ENCODE measurements around the gene STMND1. TPM values are rescaled to one million over a fixed set of nuclear protein-coding genes. Genes with fewer than 3 reads are reported as not detected.
"Not testable (repeated sequence)": the region's sequence is repeated elsewhere in the genome, so short reads cannot be mapped to it uniquely, and the experiment has no call there.

The STMND1 gene
- total RNA-seq, 1 donor from 2014 or later = not detected

DNA sequence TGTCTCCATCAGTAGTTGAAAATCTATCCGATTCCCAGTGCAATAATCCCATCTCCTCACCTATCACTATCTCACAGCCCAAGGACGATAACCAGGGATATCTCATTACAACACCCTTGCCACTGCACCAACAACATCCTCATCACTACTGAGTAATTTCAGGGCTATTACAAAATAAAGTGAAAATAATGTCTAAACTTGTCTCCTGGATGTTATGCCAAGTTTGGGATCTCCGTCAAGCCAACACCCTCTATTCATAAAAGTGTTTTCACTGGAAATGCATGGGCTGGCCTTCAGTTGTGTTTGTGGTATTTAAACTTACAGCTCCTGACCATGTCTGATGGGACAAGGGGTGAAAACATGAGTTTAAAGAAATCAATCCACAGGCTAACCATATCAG is 42.0 kb upstream of the STMND1 start:
- H3K4me3 Mint-ChIP-seq (ENCODE audit: unreplicated experiment) = no peak overlapping the region
- H3K4me1 Mint-ChIP-seq (ENCODE audit: low read depth, unreplicated experiment) = no peaks in the 10 kb centered on the region
- no peak overlapping the region for H3K27ac Mint-ChIP-seq (ENCODE audit: unreplicated experiment)
- DNase-seq = no peak
- H3K36me3 Mint-ChIP-seq (ENCODE audit: unreplicated experiment) = no peaks in the 10 kb centered on the region
- H3K27me3 Mint-ChIP-seq (ENCODE audit: unreplicated experiment) = no peaks in the 10 kb centered on the region
- H3K9me3 Mint-ChIP-seq (ENCODE audit: unreplicated experiment) = no peaks in the 10 kb centered on the region
- TF ChIP-seq, protein P1, sequence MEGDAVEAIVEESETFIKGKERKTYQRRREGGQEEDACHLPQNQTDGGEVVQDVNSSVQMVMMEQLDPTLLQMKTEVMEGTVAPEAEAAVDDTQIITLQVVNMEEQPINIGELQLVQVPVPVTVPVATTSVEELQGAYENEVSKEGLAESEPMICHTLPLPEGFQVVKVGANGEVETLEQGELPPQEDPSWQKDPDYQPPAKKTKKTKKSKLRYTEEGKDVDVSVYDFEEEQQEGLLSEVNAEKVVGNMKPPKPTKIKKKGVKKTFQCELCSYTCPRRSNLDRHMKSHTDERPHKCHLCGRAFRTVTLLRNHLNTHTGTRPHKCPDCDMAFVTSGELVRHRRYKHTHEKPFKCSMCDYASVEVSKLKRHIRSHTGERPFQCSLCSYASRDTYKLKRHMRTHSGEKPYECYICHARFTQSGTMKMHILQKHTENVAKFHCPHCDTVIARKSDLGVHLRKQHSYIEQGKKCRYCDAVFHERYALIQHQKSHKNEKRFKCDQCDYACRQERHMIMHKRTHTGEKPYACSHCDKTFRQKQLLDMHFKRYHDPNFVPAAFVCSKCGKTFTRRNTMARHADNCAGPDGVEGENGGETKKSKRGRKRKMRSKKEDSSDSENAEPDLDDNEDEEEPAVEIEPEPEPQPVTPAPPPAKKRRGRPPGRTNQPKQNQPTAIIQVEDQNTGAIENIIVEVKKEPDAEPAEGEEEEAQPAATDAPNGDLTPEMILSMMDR (IDR thresholded peaks at IDR 0.05; ENCODE audit: partially characterized antibody, unreplicated experiment) = no peak

DNA sequence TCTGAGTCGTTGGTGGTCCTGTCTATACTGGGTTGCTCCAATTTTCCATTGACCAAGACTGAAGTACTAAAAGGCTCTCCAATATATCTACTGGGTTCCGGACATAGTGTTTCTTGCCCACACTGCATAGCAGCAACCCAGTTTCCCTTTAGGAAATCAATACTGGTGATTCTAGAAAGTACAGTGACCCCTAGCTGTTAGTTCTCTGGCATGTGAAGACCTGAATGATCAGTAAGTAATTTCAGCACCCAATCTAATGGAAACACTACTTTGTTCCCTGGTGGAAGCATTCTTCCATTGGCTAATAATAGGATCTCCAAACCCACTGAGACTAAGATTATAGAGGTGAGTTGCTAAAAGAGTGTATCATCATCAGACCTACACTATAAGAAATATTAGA is 40.8 kb upstream of the STMND1 start:
- H3K36me3 Mint-ChIP-seq (ENCODE audit: unreplicated experiment) = no peaks in the 10 kb centered on the region

DNA sequence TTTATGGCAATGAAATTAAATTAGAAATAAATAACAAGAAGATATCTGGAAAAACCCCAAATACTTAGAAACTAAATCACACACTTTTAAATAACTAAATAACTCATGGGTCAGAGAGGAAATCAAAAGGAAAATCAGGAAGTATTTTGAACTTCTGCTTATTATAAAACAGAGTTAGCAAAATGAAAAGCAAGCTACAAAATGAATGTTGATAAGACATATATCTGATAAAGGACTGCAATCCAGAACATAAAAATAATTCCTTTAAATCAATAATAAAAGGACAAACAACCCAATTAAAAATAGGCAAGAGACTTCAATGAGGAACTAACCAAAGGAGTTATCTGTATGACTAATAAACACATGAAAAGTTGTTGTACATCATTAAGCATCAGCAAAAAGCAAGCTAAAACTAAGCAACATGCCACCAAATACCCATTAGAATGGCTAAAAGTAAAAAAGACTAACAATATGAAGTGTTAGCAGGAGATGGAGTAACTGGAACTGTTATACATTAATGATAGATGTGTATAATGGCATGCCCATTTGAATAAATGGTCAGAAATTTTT is 38.9 kb upstream of the STMND1 start:
- Mint-ChIP-seq H3K9me3 (ENCODE audit: unreplicated experiment) (no peaks in the 10 kb centered on the region), H3K36me3 (ENCODE audit: unreplicated experiment) (no peaks in the 10 kb centered on the region), H3K4me1 (ENCODE audit: low read depth, unreplicated experiment) (no peaks in the 10 kb centered on the region), H3K27ac (ENCODE audit: unreplicated experiment) (no peak overlapping the region), H3K4me3 (ENCODE audit: unreplicated experiment) (no peak overlapping the region), H3K27me3 (ENCODE audit: unreplicated experiment) (no peaks in the 10 kb centered on the region)
- DNase-seq = no peak
- TF ChIP-seq, protein P1 (IDR thresholded peaks at IDR 0.05; ENCODE audit: partially characterized antibody, unreplicated experiment) = no peak

More for the DNA sequence above, 40.8 kb upstream of the STMND1 start:
- TF ChIP-seq, protein P1 (IDR thresholded peaks at IDR 0.05; ENCODE audit: partially characterized antibody, unreplicated experiment) = no peak
- Mint-ChIP-seq H3K4me3 (ENCODE audit: unreplicated experiment) (no peak overlapping the region), H3K27ac (ENCODE audit: unreplicated experiment) (no peak overlapping the region), H3K9me3 (ENCODE audit: unreplicated experiment) (no peaks in the 10 kb centered on the region), H3K27me3 (ENCODE audit: unreplicated experiment) (no peaks in the 10 kb centered on the region), H3K4me1 (ENCODE audit: low read depth, unreplicated experiment) (no peaks in the 10 kb centered on the region)
- DNase-seq = no peak

DNA sequence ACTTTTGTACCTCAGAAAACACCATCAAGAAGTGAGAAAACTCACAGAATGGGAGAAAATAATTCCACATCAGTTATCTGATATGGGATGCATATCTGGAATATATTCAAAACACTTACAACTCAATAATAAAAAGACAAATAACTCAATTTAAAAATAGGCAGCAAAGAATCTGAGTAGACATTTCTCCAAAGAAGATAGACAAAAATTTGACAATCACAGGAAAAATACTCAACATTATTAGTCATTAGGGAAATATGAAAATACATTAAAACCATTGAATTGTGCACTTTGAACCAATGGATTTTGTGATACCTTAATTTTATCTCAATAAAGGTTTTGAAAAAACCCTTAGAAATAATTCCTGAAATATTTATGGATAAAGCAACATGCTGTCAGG is 36.9 kb upstream of the STMND1 start:
- Mint-ChIP-seq H3K36me3 (ENCODE audit: unreplicated experiment) (no peaks in the 10 kb centered on the region), H3K27ac (ENCODE audit: unreplicated experiment) (no peak overlapping the region), H3K27me3 (ENCODE audit: unreplicated experiment) (no peaks in the 10 kb centered on the region), H3K4me3 (ENCODE audit: unreplicated experiment) (no peak overlapping the region), H3K9me3 (ENCODE audit: unreplicated experiment) (no peaks in the 10 kb centered on the region), H3K4me1 (ENCODE audit: low read depth, unreplicated experiment) (no peaks in the 10 kb centered on the region)
- TF ChIP-seq, protein P1 (IDR thresholded peaks at IDR 0.05; ENCODE audit: partially characterized antibody, unreplicated experiment) = no peak
- DNase-seq = no peak

DNA sequence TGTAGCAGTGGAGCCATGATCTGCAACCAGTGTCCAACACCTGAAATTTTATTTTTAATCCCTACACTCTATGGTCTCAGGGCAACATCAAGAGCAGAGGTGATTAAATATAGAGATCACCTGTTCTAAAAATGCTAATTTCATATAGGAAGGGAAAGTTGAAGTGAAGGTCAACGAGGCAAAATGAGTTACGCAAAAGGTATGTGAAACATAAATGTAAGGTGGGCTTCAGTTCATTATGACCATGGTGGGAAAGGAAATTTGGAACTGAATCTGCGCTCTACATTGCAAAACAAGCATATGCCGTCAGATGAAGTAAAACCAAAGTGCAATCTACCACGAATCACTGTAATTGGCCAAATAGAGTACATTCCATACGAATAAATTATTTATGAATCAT is 35.2 kb upstream of the STMND1 start:
- Mint-ChIP-seq H3K4me1 (ENCODE audit: low read depth, unreplicated experiment) (no peaks in the 10 kb centered on the region), H3K36me3 (ENCODE audit: unreplicated experiment) (no peaks in the 10 kb centered on the region), H3K27me3 (ENCODE audit: unreplicated experiment) (no peaks in the 10 kb centered on the region), H3K27ac (ENCODE audit: unreplicated experiment) (no peak overlapping the region), H3K4me3 (ENCODE audit: unreplicated experiment) (no peak overlapping the region), H3K9me3 (ENCODE audit: unreplicated experiment) (peaks cover 3% of the 10 kb centered on the region)
- no peak for DNase-seq
- TF ChIP-seq, protein P1 (IDR thresholded peaks at IDR 0.05; ENCODE audit: partially characterized antibody, unreplicated experiment) = no peak

DNA sequence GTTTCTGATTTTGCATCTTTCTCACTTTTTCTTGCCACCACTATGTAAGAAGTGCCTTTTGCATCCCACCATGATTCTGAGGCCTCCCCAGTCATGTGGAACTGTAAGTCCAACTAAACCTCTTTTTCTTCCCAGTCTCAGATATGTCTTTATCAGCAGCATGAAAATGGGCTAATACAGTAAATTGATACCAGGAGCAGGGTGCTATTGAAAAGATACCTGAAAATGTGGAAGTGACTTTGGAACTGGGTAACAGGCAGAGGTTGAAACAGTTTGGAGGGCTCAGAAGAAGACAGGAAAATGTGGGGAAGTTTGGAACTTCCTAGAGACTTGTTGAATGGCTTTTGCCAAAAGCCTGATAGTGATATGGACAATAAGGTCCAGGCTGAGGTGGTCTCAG is 32.9 kb upstream of the STMND1 start:
- H3K4me3 Mint-ChIP-seq (ENCODE audit: unreplicated experiment) = not testable (repeated sequence)

DNA sequence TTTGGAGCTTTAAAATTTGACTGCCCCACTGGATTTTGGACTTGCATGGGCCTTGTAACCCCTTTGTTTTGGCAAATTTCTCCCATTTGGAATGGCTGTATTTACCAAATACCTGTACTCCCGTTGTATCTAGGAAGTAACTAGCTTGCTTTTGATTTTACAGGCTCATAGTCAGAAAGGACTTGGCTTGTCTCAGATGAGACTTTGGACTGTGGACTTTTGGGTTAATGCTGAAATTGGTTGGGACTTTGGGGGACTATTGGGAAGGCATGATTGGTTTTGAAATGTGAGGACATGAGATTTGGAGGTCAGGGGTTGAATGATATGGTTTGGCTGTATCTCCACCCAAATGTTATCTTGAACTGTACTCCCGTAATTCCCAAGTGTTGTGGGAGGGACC is 31.4 kb upstream of the STMND1 start:
- H3K36me3 Mint-ChIP-seq (ENCODE audit: unreplicated experiment); H3K4me3 Mint-ChIP-seq (ENCODE audit: unreplicated experiment); H3K27me3 Mint-ChIP-seq (ENCODE audit: unreplicated experiment); DNase-seq; H3K27ac Mint-ChIP-seq (ENCODE audit: unreplicated experiment); H3K4me1 Mint-ChIP-seq (ENCODE audit: low read depth, unreplicated experiment); H3K9me3 Mint-ChIP-seq (ENCODE audit: unreplicated experiment): not testable (repeated sequence)

More for the DNA sequence above, 32.9 kb upstream of the STMND1 start:
- H3K27me3 Mint-ChIP-seq (ENCODE audit: unreplicated experiment); DNase-seq; H3K36me3 Mint-ChIP-seq (ENCODE audit: unreplicated experiment); H3K27ac Mint-ChIP-seq (ENCODE audit: unreplicated experiment); H3K4me1 Mint-ChIP-seq (ENCODE audit: low read depth, unreplicated experiment); H3K9me3 Mint-ChIP-seq (ENCODE audit: unreplicated experiment): not testable (repeated sequence)

DNA sequence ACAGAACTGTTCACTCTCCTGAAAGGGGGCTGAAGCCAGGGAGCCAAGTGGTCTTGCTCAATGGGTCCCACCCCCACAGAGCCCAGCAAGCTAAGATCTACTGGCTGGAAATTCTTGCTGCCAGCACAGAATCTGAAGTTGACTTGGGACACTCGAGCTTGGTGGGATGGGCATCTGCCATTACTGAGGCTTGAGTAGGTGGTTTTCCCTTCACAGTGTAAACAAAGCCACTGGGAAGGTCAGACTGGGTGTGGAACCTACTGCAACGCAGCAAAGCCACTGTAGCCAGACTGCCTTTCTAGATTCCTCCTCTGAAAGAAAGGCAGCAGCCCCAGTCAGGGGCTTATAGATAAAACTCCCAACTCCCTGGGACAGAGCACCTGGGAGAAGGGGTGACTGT is 28.3 kb upstream of the STMND1 start:
- DNase-seq; H3K36me3 Mint-ChIP-seq (ENCODE audit: unreplicated experiment); H3K27me3 Mint-ChIP-seq (ENCODE audit: unreplicated experiment); H3K27ac Mint-ChIP-seq (ENCODE audit: unreplicated experiment); H3K9me3 Mint-ChIP-seq (ENCODE audit: unreplicated experiment); H3K4me1 Mint-ChIP-seq (ENCODE audit: low read depth, unreplicated experiment); H3K4me3 Mint-ChIP-seq (ENCODE audit: unreplicated experiment): not testable (repeated sequence)
